ENCODE measurements around the gene TMEM69. TPM values are rescaled to one million over a fixed set of nuclear protein-coding genes. Genes with fewer than 3 reads are reported as not detected.

Gene TMEM69
- total and polyA plus RNA-seq, 2 donors (not counting 3 experiments of a cell fraction or from before 2014, with no cell fraction given) = 25.6 to 56.2 TPM

GRCh38 chr1:45730075-45730779 is 42.2 kb downstream of the TMEM69 start:
- no peaks in the 10 kb centered on the region for H4K20me1 ChIP-seq (replicated peaks; ENCODE audit: control insufficient read depth, extremely low read depth, insufficient read depth, low read length)
- no peaks in the 10 kb centered on the region for H3K79me2 ChIP-seq (ENCODE audit: control insufficient read depth, insufficient read depth, low read length)
- no peaks in the 10 kb centered on the region for H3K9me1 ChIP-seq (replicated peaks; ENCODE audit: control insufficient read depth, extremely low read depth, insufficient read depth, low read length)
- TF ChIP-seq CTCF (IDR thresholded peaks at IDR 0.05; ENCODE audit: extremely low read depth in 1 of 2, insufficient read depth in 1 of 2, low read depth in 1 of 2, low read length in 2 of 2) = no peak
- no peak for TF ChIP-seq POLR2AphosphoS5 (IDR thresholded peaks at IDR 0.05; ENCODE audit: insufficient read depth, low read depth, low read length)
- no peak for TF ChIP-seq GATA2 (IDR thresholded peaks at IDR 0.05; ENCODE audit: insufficient read depth, insufficient read length, low read depth, low read length)
- no peak for TF ChIP-seq JUN (IDR thresholded peaks at IDR 0.05; ENCODE audit: borderline replicate concordance, insufficient read depth, insufficient read length, low read depth)
- TF ChIP-seq FOS (IDR thresholded peaks at IDR 0.05; ENCODE audit: borderline replicate concordance, insufficient read depth, low read length) = no peak
- TF ChIP-seq POLR2A (IDR thresholded peaks at IDR 0.05; ENCODE audit: low read depth, low read length) = no peak
- no peak for TF ChIP-seq EZH2 (IDR thresholded peaks at IDR 0.05; ENCODE audit: borderline replicate concordance, low read depth, low read length, severe bottlenecking)
- TF ChIP-seq, protein P1, sequence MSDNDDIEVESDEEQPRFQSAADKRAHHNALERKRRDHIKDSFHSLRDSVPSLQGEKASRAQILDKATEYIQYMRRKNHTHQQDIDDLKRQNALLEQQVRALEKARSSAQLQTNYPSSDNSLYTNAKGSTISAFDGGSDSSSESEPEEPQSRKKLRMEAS (IDR thresholded peaks at IDR 0.05; ENCODE audit: insufficient read depth, insufficient read length) = no peak
- no peak for TF ChIP-seq MYC (IDR thresholded peaks at IDR 0.05; ENCODE audit: low read depth, low read length)
- no peak overlapping the region for H3K4me3 ChIP-seq (replicated peaks in 1 of 3; ENCODE audit: insufficient read depth in 1 of 3, low read depth in 1 of 3, low read length in 3 of 3)
- no peak for FAIRE-seq
- no peak overlapping the region for H2AFZ ChIP-seq (ENCODE audit: low read depth, low read length)
- no peaks in the 10 kb centered on the region for H3K27me3 ChIP-seq (ENCODE audit: control insufficient read depth in 2 of 2, insufficient read depth in 2 of 2, low read length in 2 of 2)
- H3K27ac ChIP-seq (ENCODE audit: insufficient read depth, low read depth, low read length) = no peak overlapping the region
- H3K9me3 ChIP-seq (replicated peaks; ENCODE audit: control insufficient read depth, insufficient read depth, low read length) = no peaks in the 10 kb centered on the region
- ChIA-PET CTCF (no interaction called here), POLR2A (no interaction called here)
- no peaks in the 10 kb centered on the region for H3K4me1 ChIP-seq (ENCODE audit: control insufficient read depth, extremely low read depth, insufficient read depth, low read length)
- dilution Hi-C loops (cut with MboI; ENCODE audit: extremely low pct_ligation_motif_present, low sequenced_read_pairs) = no loop called here
- H3K9ac ChIP-seq (replicated peaks; ENCODE audit: extremely low read depth, insufficient read depth, low read length) = no peak overlapping the region
- no peak overlapping the region for H3K4me2 ChIP-seq (ENCODE audit: insufficient read depth, low read length)
- no peaks in the 10 kb centered on the region for H3K36me3 ChIP-seq (ENCODE audit: control insufficient read depth in 2 of 2, extremely low read depth in 1 of 2, insufficient read depth in 2 of 2, low read length in 2 of 2)
- no TSS peak for BruUV-seq (replicated peaks)
- DNase-seq (ENCODE audit: low read depth, low spot score) = no peak
- intact Hi-C loops (cut with micrococcal nuclease) = no loop called here

All from endothelial cell of umbilical vein (primary cell).